NCI-H2196 (cell line): ENCODE measurements around the gene NHSL2.
"Not testable (repeated sequence)": the region's sequence is repeated elsewhere in the genome, so short reads cannot be mapped to it uniquely, and the experiment has no call there.

Experiments used
- DNase-seq: peaks from one replicate; lab custom pipeline; 2025; ENCODE audit not compliant: unreplicated experiment; lab: John Stamatoyannopoulos, UW

Gene NHSL2

DNA sequence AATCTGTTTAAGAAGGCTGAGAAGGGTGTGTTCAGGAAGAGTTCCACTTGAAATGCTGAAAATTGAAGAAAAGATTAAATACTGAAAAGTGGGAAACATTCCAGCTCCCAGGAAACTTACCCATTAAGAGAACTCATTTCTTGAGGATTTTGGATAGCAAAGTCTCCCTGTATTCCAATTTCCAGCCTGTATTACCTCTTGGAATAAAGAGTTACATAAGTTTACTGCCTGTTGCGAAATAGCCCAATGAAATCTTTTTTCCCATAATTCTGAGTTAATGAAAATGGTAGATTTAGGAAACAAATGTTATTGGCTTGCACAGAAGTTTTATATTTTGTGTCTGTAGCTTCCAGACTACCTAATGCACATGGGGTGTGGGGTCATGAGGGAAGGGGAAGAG lies 12.0 kb downstream of the NHSL2 start:
- DNase-seq: no peak

DNA sequence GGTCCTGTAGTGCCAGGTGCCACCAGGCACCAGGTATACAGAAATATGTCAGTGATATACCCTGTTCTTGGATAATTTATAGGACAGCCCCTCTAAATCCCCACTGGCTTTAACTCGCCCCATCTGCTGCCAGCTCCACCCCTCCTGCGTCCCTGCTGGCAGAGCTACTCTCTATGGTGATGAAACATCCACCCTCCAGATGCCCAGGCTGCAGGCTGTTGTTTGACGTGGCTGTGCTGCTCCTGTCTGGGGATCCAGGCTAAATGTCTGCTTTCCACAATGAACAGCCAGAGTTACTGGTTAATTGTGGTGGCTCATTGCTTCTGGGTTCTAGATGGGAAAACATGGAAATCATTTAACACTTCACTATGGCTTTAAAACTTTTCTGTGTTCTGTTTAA lies 12.9 kb downstream of the NHSL2 start:
- DNase-seq: no peak

DNA sequence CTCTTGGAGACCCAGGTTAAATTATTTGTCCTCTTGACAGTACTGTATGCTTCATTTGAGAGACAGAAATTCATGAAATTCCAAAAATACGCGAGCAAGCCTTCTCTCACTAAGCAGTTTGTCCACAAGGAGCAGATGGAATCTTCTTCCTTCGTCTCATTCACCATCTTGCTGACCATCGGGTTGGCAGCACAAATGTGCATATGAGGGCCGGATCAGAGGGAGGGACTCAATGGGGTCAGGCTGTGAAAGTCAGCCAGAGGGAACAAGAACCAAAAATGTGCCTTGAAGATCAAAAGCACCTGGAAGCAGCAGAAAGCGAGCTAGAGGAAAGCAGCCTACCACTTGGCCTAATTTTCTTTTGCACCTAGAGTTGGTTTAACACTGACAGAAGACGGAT lies 16.4 kb downstream of the NHSL2 start:
- DNase-seq: no peak

DNA sequence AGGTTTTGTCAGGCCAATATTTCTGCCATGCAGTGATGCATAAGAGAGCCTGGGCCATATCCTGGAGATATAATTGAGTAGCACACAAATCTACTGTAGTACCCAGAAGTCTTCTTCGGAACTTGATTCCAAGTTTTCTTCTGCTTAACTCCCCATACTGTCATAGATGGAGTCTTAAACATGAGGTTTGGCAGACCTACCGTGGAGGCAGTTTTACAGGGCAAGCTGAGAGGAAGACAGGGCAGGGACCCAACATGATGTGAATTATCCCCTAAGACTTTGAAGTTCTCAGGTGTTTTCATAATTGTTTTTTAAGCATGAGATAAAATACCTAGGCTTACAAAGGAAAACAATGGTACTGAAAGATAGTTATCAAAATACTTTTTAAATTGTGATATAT lies 18.2 kb downstream of the NHSL2 start:
- DNase-seq: no peak

- DNase-seq: no peak
Observed at GRCh38 chrX:71930298-71930697, 19.7 kb downstream of the NHSL2 start.

DNA sequence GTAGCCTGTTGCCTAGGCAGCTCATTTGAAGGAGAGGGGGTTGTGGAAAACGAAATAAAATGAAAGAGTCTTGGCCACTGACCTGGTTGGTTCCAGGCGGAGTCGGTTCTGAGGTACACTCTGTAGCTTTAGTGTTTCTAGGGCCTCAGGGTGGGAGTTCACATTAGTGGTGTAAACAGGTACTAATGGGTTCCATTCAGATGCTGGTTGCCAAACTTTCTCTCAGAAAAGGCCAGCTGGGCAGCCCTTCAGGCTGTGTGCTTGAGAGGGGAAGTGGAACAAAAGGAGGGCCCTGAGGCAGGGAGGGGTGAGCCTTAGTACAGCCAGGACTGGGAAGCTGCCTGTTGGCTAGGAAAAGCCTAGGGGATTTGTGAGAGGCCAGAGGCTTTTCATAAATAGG lies 24.8 kb downstream of the NHSL2 start:
- no peak for DNase-seq

- DNase-seq: no peak
Observed at GRCh38 chrX:71936632-71937031, 26.0 kb downstream of the NHSL2 start.

- DNase-seq: no peak
Observed at GRCh38 chrX:71938371-71938770, 27.7 kb downstream of the NHSL2 start.

DNA sequence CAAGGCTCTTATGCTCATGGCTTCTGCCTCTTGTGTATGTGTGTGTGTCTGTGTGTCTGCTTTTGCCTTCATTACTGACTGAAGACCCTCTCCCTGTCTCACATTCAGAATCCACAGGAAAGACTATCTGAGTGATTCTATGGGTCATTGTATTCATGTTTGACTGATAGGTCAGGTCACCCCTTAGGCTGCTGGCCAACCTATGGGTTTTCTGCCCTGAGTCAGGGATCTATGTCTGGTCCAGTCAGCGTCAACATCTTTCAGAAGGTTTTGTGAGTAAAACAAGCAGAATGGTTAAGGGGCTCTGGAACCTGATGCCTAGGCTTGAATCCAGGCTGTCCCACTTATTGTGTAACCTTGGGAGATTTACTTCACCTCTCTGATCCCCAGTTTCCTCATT lies 30.5 kb downstream of the NHSL2 start:
- no peak for DNase-seq

- no peak for DNase-seq
Observed at GRCh38 chrX:71941776-71942175, 31.1 kb downstream of the NHSL2 start.

- DNase-seq: no peak
Observed at GRCh38 chrX:71944369-71944768, 33.7 kb downstream of the NHSL2 start.

GRCh38 chrX:71945237-71945805 lies 34.7 kb downstream of the NHSL2 start:
- no peak for DNase-seq

DNA sequence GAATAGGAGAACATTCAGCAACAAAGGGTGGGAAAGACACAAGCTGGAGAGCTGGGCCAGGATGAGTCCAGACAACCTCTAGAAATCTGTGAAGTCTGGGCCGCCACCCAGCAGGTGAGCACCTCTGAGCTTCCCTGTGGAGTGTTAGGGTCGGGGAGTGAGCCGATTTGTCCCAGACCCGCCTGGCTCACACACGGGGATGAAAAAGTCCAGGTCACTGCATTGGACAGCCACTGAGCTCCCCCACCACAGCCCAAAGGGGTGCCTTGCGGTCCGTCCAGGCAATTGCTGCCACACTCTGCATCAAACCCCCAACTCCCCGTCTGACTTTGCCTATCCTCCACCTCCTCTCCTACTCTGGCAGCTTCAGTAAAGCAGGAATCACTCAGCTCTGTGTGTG lies 38.7 kb downstream of the NHSL2 start:
- DNase-seq: no peak

DNA sequence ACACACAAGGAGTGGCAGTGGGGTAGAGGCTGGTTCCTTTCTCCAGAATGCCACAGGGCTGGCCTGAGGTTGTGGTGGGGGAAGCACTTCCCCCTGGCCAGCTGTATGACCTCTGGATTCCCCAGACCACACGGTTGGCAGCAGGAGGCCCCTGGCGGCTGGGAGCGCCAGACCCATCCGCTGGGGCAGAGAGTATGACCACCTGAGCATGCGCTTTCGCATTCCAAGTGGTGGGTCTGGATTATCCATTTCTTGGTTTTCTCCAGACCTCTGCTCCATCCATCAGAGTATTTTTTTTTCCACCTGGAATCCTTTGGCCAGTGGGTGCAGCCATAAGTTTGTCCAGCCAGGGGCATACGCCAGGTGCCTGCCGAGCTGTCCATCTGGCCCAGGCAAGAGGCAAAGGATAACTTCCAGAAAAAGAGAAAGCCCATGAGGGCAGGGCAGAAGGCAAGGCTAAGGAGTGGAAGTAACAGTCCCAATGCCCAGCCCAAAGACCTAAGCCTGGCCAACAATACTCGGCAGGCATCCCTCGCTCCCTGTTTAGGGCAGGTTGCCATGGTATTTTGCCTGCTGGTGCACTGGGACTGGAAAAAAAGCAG lies 39.3 kb downstream of the NHSL2 start:
- DNase-seq: no peak

DNA sequence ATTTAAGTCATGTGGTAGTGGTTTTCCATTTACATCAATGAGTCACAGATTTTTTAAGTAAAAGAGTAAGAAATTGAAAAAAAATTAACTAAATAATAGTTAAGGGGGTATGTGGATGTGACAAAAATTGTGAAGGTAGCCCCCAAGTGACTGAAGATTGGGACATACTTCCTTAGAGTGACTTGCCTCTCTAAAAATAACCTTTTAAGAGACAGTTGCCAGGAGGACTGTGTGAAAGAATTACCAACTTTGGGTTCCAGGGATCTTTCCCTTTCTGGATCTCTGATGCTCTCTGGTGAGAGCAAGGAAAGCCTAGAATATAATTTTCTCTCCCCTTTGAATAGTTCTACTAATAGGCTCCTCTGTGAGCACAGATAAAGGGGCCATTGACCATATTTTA lies 42.7 kb downstream of the NHSL2 start:
- DNase-seq: no peak

GRCh38 chrX:71953946-71954345 lies 43.3 kb downstream of the NHSL2 start:
- no peak for DNase-seq

GRCh38 chrX:71954458-71954857 lies 43.8 kb downstream of the NHSL2 start:
- DNase-seq: no peak

DNA sequence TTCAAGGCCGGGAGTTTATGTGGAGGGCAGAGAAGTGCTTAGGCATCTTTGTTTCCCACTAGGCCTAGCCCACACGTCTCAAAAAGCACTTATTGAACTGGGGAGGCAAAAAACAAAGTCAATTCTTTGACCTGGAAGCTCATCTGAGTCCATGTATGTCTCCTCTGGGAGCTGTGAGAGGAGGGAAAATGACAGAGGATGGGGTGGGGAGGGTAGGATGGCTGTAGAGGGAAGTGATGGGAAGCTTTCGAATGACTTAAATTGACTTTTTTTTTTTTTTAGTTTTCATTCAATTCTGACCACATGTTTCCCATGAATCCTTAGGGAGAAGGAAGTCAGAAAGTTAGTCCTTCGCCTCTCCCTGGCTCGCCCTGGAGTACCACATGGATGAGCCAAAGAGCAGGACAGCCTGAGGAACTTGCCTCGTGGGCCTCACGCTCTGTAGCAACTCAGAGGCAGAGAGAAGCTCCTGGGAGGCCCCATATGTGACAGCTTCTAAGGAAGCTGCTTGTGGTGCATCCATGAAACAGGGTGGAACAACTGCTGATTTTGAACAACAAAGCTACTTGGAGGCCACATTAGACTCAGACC lies 45.0 kb downstream of the NHSL2 start:
- no peak for DNase-seq

DNA sequence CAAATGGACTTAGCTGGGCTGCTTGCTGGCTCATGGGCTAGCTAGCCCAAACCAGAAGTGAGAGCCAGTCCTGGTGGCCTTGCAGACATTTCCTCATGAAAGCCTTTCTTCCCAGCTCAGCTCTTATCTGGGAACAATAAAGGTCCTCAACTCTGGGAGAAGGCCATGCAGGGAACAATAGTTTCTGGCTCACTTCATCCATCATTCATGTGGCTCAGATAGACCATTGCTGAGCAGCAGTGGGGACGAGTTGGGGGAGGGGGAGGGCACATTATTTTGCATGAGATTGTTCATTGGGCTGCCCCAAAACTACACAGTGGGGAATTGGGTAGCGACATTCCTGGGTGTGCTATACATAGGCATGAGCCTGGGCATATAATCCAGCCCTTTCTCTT lies 47.6 kb downstream of the NHSL2 start:
- no peak for DNase-seq

GRCh38 chrX:71964184-71964583 lies 53.5 kb downstream of the NHSL2 start:
- not testable (repeated sequence) for DNase-seq

DNA sequence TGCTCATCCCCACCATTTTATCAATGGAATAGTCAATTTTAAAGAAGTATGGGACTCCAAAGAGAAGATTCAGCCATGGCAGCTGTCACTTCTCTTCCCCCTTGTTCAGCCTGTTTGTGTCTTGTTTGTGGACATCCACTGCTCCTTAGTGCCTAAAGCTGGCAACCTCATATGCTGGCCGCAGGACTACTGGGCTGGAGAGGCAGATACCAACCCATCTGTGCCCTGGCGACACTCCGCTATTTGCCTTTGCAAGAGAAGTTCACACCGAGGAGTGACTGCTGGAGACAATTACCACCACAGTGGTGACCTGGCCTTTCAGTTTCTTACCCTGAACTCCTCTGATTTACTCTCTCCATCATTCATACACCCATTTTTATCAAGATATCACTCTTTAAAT lies 64.3 kb downstream of the NHSL2 start:
- no peak for DNase-seq

DNA sequence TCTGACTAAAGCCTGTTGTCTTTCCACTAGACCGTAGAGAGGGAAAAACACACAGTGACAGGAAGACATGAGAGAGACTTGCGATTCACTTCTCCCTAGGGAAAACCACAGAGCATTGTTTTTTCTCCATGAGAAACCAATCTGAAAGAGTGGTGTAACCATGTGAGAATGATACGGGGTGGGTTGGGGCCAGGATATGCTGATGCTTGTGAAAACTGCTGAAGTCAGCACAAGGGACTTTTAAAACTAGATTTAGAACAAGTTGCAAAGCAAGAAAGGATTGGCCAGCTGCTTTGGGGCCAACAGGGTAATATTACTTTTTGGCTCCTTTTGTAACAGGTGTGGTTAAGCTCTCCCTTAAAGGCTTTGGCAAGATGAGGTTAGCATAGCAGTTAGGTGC lies 66.1 kb downstream of the NHSL2 start:
- no peak for DNase-seq

- DNase-seq: no peak
Observed at GRCh38 chrX:71978164-71978563, 67.5 kb downstream of the NHSL2 start.
